RWPE2 (cell line): Measurements from ENCODE around the gene ENPP1.

Experiments
- ATAC-seq: fragments of 200-7000 bp; cut with Tn5 transposase; 3 replicates; pipeline ENCODE4 v1.9.1; 2021; ENCODE audit warnings: low read depth
- DNase-seq: peaks from one replicate; pipeline ENCODE4 v3.0.0-alpha.2; 2020; ENCODE audit warnings: low spot score
- H3K27ac ChIP-seq: fragments of 450-650 bp; 2 replicates; pipeline ENCODE4 v1.5.1; 2017; ENCODE audit warnings: mild to moderate bottlenecking; ENCODE audit not compliant: poor library complexity, severe bottlenecking
- H3K27me3 ChIP-seq: fragments of 250-450 bp; sonication (Bioruptor Pico); 2 replicates; pipeline ENCODE4 v1.5.1; 2021; ENCODE audit warnings: mild to moderate bottlenecking, moderate library complexity; ENCODE audit not compliant: insufficient read depth, poor library complexity, severe bottlenecking
- H3K36me3 ChIP-seq: fragments of 250-450 bp; sonication (Bioruptor Pico); 2 replicates; pipeline ENCODE4 v1.5.1; 2020; ENCODE audit warnings: low read depth, mild to moderate bottlenecking, moderate library complexity
- H3K4me1 ChIP-seq: fragments of 250-450 bp; sonication (Bioruptor Pico); 2 replicates; pipeline ENCODE4 v1.5.1; 2021; ENCODE audit warnings: mild to moderate bottlenecking, moderate library complexity; ENCODE audit not compliant: insufficient read depth, poor library complexity, severe bottlenecking
- H3K4me3 ChIP-seq: fragments of 250-450 bp; sonication (Bioruptor Pico); 2 replicates; pipeline ENCODE4 v1.5.1; 2021; ENCODE audit warnings: mild to moderate bottlenecking, moderate library complexity; ENCODE audit not compliant: severe bottlenecking
- H3K9me3 ChIP-seq: fragments of 250-450 bp; sonication (Bioruptor Pico); 2 replicates; pipeline ENCODE4 v1.5.1; 2021; ENCODE audit warnings: mild to moderate bottlenecking, moderate library complexity; ENCODE audit not compliant: severe bottlenecking
- CTCF ChIP-seq: fragments of 450-650 bp; IDR thresholded peaks from one replicate; pipeline ENCODE4 v1.5.1; 2017; ENCODE audit warnings: mild to moderate bottlenecking, moderate library complexity; ENCODE audit not compliant: poor library complexity, severe bottlenecking

Gene ENPP1

DNA sequence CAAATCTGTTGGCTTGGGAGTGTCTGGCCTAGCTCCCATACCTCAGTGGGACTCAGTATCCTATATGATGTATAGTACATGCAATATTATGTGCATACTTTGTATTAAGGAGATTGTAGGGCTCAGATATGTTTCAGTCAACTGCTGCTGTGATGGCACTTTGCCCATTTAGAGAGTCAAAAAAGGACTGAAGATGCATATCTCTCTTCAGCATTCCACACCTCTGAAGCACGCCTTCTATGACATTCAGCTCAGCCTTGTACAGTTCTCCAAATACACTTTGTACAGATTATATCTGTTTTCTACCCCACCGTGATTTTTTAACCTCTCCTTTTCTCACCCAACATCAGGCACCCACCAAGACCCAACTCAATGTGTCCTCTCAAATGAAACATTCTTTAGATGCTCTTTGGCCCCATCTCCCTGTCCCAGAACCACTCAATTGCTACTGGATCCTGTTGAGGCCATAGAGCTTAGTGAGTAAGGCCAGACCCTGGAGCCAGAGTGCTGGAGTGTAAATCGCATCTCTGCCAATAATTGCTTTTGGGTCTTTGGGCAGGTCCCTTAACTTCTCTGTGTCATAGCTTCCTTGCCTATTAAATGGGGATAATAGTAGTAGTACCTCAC lies 15.6 kb downstream of the ENPP1 start:
- Histone ChIP-seq H3K36me3 (no peaks in the 10 kb centered on the region), H3K4me1 (peaks cover 4% of the 10 kb centered on the region), H3K27ac (no peak overlapping the region), H3K4me3 (no peak overlapping the region), H3K9me3 (no peaks in the 10 kb centered on the region), H3K27me3 (no peaks in the 10 kb centered on the region)
- no peak for ATAC-seq
- no peak for DNase-seq
- no peak for TF ChIP-seq CTCF

DNA sequence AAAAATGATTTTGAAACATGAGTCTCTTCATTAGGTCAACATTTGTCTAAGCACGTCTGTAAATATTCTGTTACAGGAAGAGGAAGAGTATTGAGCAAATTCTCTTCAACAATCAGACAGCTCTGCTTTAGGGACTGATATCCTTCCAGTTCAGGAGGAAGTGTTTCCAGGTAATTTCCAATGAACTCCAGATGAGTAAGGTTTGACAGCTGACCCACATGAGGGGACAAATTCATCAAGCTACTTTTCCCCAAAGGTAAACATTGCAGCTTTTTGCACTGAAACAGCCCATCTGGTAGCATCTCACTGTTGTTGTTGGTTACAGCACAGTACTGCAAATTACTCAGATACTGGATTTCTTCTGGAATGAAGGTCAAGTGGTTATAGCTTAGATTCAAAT lies 18.1 kb downstream of the ENPP1 start:
- Histone ChIP-seq H3K36me3 (no peaks in the 10 kb centered on the region), H3K4me3 (no peak overlapping the region), H3K27ac (no peak overlapping the region), H3K9me3 (no peaks in the 10 kb centered on the region), H3K4me1 (peaks cover 4% of the 10 kb centered on the region), H3K27me3 (no peaks in the 10 kb centered on the region)
- DNase-seq = no peak
- ATAC-seq = no peak
- no peak for TF ChIP-seq CTCF

- ATAC-seq (no peak), DNase-seq (no peak)
- H3K9me3 ChIP-seq = no peaks in the 10 kb centered on the region
- no peak overlapping the region for H3K27ac ChIP-seq
- H3K27me3 ChIP-seq = no peaks in the 10 kb centered on the region
- H3K36me3 ChIP-seq = no peaks in the 10 kb centered on the region
- H3K4me3 ChIP-seq = no peak overlapping the region
- no peak for TF ChIP-seq CTCF
- peaks cover 4% of the 10 kb centered on the region for H3K4me1 ChIP-seq
These were observed 20.3 kb downstream of the ENPP1 start for GRCh38 chr6:131828080-131828479.

GRCh38 chr6:131828951-131829350 lies 21.1 kb downstream of the ENPP1 start:
- no peak for DNase-seq
- TF ChIP-seq CTCF = no peak
- H3K9me3 ChIP-seq = no peaks in the 10 kb centered on the region
- H3K27ac ChIP-seq = no peak overlapping the region
- H3K4me3 ChIP-seq = no peak overlapping the region
- no peaks in the 10 kb centered on the region for H3K27me3 ChIP-seq
- no peak for ATAC-seq
- peaks cover 4% of the 10 kb centered on the region for H3K4me1 ChIP-seq
- H3K36me3 ChIP-seq = no peaks in the 10 kb centered on the region

- Histone ChIP-seq H3K4me3 (no peak overlapping the region), H3K9me3 (no peaks in the 10 kb centered on the region), H3K27ac (no peak overlapping the region), H3K27me3 (no peaks in the 10 kb centered on the region), H3K36me3 (no peaks in the 10 kb centered on the region), H3K4me1 (no peaks in the 10 kb centered on the region)
- DNase-seq (no peak), ATAC-seq (no peak)
- TF ChIP-seq CTCF = no peak
These were observed 23.6 kb downstream of the ENPP1 start for GRCh38 chr6:131831392-131831791.
